ENCODE results near the gene CNST. TPM values are rescaled to one million over a fixed set of nuclear protein-coding genes. Genes with fewer than 3 reads are reported as not detected.
"Not testable (repeated sequence)": the region's sequence is repeated elsewhere in the genome, so short reads cannot be mapped to it uniquely, and the experiment has no call there.

The CNST gene
- total and polyA plus RNA-seq, 3 experiments from 2014 or later: 29.6 to 39.4 (median 31.3) TPM

- Mint-ChIP-seq H3K4me3 (no peak overlapping the region), H3K27ac (peak overlapping the region in 1 of 8 donors; percentile 35), H3K4me1 (peaks cover 0 to under 1% (median 0%) of the 10 kb centered on the region in 3 donors), H3K9me3 (no peaks in the 10 kb centered on the region), H3K36me3 (peaks cover 0 to 60% (median 13%) of the 10 kb centered on the region in 3 donors), H3K27me3 (no peaks in the 10 kb centered on the region)
- POLR2A ChIA-PET: no interaction called here
- Histone ChIP-seq H3K9me3 (ENCODE audit: low read length) (no peaks in the 10 kb centered on the region), H3K36me3 (ENCODE audit: insufficient read depth, low read length) (peaks cover 29% of the 10 kb centered on the region), H3K4me3 (ENCODE audit: low read length) (no peak overlapping the region), H3K4me1 (ENCODE audit: insufficient read depth, low read length) (no peaks in the 10 kb centered on the region), H3K27ac (ENCODE audit: low read depth, low read length) (no peak overlapping the region), H3K27me3 (ENCODE audit: insufficient read depth, low read length, poor library complexity, severe bottlenecking) (no peaks in the 10 kb centered on the region)
- DNase-seq: no peak
- CTCF ChIA-PET: no interaction called here
Observed at GRCh38 chr1:246632281-246633168, 66.3 kb downstream of the CNST start.

GRCh38 chr1:246634659-246635058, 68.4 kb downstream of the CNST start:
- DNase-seq; H3K27me3 Mint-ChIP-seq; CTCF ChIA-PET; H3K4me3 Mint-ChIP-seq; H3K9me3 ChIP-seq (ENCODE audit: low read length); H3K4me3 ChIP-seq (ENCODE audit: low read length); POLR2A ChIA-PET; H3K4me1 Mint-ChIP-seq; H3K27me3 ChIP-seq (ENCODE audit: insufficient read depth, low read length, poor library complexity, severe bottlenecking); H3K27ac Mint-ChIP-seq; H3K27ac ChIP-seq (ENCODE audit: low read depth, low read length); H3K9me3 Mint-ChIP-seq; H3K4me1 ChIP-seq (ENCODE audit: insufficient read depth, low read length): not testable (repeated sequence)
- H3K36me3 ChIP-seq (ENCODE audit: insufficient read depth, low read length): peaks cover 36% of the 10 kb centered on the region
- peaks cover 0 to 47% (median 11%) of the 10 kb centered on the region in 3 donors for H3K36me3 Mint-ChIP-seq

- ChIA-PET POLR2A (no interaction called here), CTCF (no interaction called here)
- Histone ChIP-seq H3K4me1 (ENCODE audit: insufficient read depth, low read length) (no peaks in the 10 kb centered on the region), H3K36me3 (ENCODE audit: insufficient read depth, low read length) (peaks cover 41% of the 10 kb centered on the region), H3K9me3 (ENCODE audit: low read length) (no peaks in the 10 kb centered on the region), H3K4me3 (ENCODE audit: low read length) (no peak overlapping the region), H3K27me3 (ENCODE audit: insufficient read depth, low read length, poor library complexity, severe bottlenecking) (no peaks in the 10 kb centered on the region), H3K27ac (ENCODE audit: low read depth, low read length) (no peak overlapping the region)
- Mint-ChIP-seq H3K4me1 (peaks cover 4 to 5% (median 4%) of the 10 kb centered on the region in 3 donors), H3K27me3 (no peaks in the 10 kb centered on the region), H3K27ac (no peak overlapping the region), H3K9me3 (peaks cover 0 to 2% (median 0%) of the 10 kb centered on the region in 5 donors), H3K4me3 (no peak overlapping the region), H3K36me3 (peaks cover 13 to 47% (median 17%) of the 10 kb centered on the region in 3 donors)
- DNase-seq: no peak
Observed at GRCh38 chr1:246638941-246639655, 72.8 kb downstream of the CNST start.

GRCh38 chr1:246639732-246640131, 73.5 kb downstream of the CNST start:
- peaks cover 0 to 2% (median 0%) of the 10 kb centered on the region in 5 donors for H3K9me3 Mint-ChIP-seq
- H3K4me1 ChIP-seq (ENCODE audit: insufficient read depth, low read length): no peaks in the 10 kb centered on the region
- H3K4me1 Mint-ChIP-seq: peaks cover 4 to 5% (median 4%) of the 10 kb centered on the region in 3 donors
- H3K4me3 ChIP-seq (ENCODE audit: low read length): no peak overlapping the region
- H3K27ac ChIP-seq (ENCODE audit: low read depth, low read length): no peak overlapping the region
- no peaks in the 10 kb centered on the region for H3K9me3 ChIP-seq (ENCODE audit: low read length)
- peak overlapping the region in 5 of 8 donors; percentile 14 to 77 (median 34) for H3K27ac Mint-ChIP-seq
- no peaks in the 10 kb centered on the region for H3K27me3 ChIP-seq (ENCODE audit: insufficient read depth, low read length, poor library complexity, severe bottlenecking)
- H3K4me3 Mint-ChIP-seq: peak overlapping the region in 1 of 7 donors; percentile 48
- ChIA-PET POLR2A (no interaction called here), CTCF (no interaction called here)
- H3K36me3 ChIP-seq (ENCODE audit: insufficient read depth, low read length): peaks cover 37% of the 10 kb centered on the region
- DNase-seq: no peak
- peaks cover 18 to 46% (median 19%) of the 10 kb centered on the region in 3 donors for H3K36me3 Mint-ChIP-seq
- no peaks in the 10 kb centered on the region for H3K27me3 Mint-ChIP-seq

GRCh38 chr1:246640747-246641146, 74.5 kb downstream of the CNST start:
- Mint-ChIP-seq H3K4me1 (peaks cover 4 to 5% (median 4%) of the 10 kb centered on the region in 3 donors), H3K27me3 (no peaks in the 10 kb centered on the region), H3K27ac (peak overlapping the region in 1 of 8 donors; percentile 26), H3K36me3 (peaks cover 18 to 44% (median 22%) of the 10 kb centered on the region in 3 donors), H3K9me3 (peaks cover 0 to 2% (median 0%) of the 10 kb centered on the region in 5 donors), H3K4me3 (no peak overlapping the region)
- Histone ChIP-seq H3K4me3 (ENCODE audit: low read length) (no peak overlapping the region), H3K4me1 (ENCODE audit: insufficient read depth, low read length) (no peaks in the 10 kb centered on the region), H3K27ac (ENCODE audit: low read depth, low read length) (no peak overlapping the region), H3K27me3 (ENCODE audit: insufficient read depth, low read length, poor library complexity, severe bottlenecking) (no peaks in the 10 kb centered on the region), H3K36me3 (ENCODE audit: insufficient read depth, low read length) (peaks cover 38% of the 10 kb centered on the region), H3K9me3 (ENCODE audit: low read length) (no peaks in the 10 kb centered on the region)
- ChIA-PET POLR2A (no interaction called here), CTCF (no interaction called here)
- no peak for DNase-seq

GRCh38 chr1:246641394-246641793, 75.1 kb downstream of the CNST start:
- H3K27ac ChIP-seq (ENCODE audit: low read depth, low read length): no peak overlapping the region
- H3K36me3 Mint-ChIP-seq: peaks cover 18 to 44% (median 22%) of the 10 kb centered on the region in 3 donors
- CTCF ChIA-PET: interaction anchor here (0.5 kb wide), 1 partner anchor 58 kb away, joined by 3 read pairs; no protein-coding TSS in a partner anchor
- H3K27me3 ChIP-seq (ENCODE audit: insufficient read depth, low read length, poor library complexity, severe bottlenecking): no peaks in the 10 kb centered on the region
- H3K27me3 Mint-ChIP-seq: no peaks in the 10 kb centered on the region
- no peak overlapping the region for H3K4me3 ChIP-seq (ENCODE audit: low read length)
- peaks cover 0 to 2% (median 0%) of the 10 kb centered on the region in 5 donors for H3K9me3 Mint-ChIP-seq
- H3K36me3 ChIP-seq (ENCODE audit: insufficient read depth, low read length): peaks cover 38% of the 10 kb centered on the region
- H3K27ac Mint-ChIP-seq: no peak overlapping the region
- peaks cover 4 to 5% (median 4%) of the 10 kb centered on the region in 3 donors for H3K4me1 Mint-ChIP-seq
- no peak overlapping the region for H3K4me3 Mint-ChIP-seq
- H3K4me1 ChIP-seq (ENCODE audit: insufficient read depth, low read length): no peaks in the 10 kb centered on the region
- POLR2A ChIA-PET: no interaction called here
- no peak for DNase-seq
- no peaks in the 10 kb centered on the region for H3K9me3 ChIP-seq (ENCODE audit: low read length)

GRCh38 chr1:246642719-246643118, 76.5 kb downstream of the CNST start:
- H3K27ac ChIP-seq (ENCODE audit: low read depth, low read length): no peak overlapping the region
- peaks cover 37% of the 10 kb centered on the region for H3K36me3 ChIP-seq (ENCODE audit: insufficient read depth, low read length)
- H3K9me3 ChIP-seq (ENCODE audit: low read length): no peaks in the 10 kb centered on the region
- ChIA-PET POLR2A (no interaction called here), CTCF (no interaction called here)
- no peaks in the 10 kb centered on the region for H3K4me1 ChIP-seq (ENCODE audit: insufficient read depth, low read length)
- H3K27me3 Mint-ChIP-seq: no peaks in the 10 kb centered on the region
- H3K27me3 ChIP-seq (ENCODE audit: insufficient read depth, low read length, poor library complexity, severe bottlenecking): no peaks in the 10 kb centered on the region
- H3K36me3 Mint-ChIP-seq: peaks cover 18 to 55% (median 22%) of the 10 kb centered on the region in 3 donors
- H3K4me3 Mint-ChIP-seq: no peak overlapping the region
- peaks cover 5 to 7% (median 7%) of the 10 kb centered on the region in 3 donors for H3K4me1 Mint-ChIP-seq
- peaks cover 0 to 2% (median 0%) of the 10 kb centered on the region in 5 donors for H3K9me3 Mint-ChIP-seq
- no peak overlapping the region for H3K27ac Mint-ChIP-seq
- no peak for DNase-seq
- H3K4me3 ChIP-seq (ENCODE audit: low read length): no peak overlapping the region

- Mint-ChIP-seq H3K27me3 (no peaks in the 10 kb centered on the region), H3K9me3 (peaks cover 0 to 2% (median 0%) of the 10 kb centered on the region in 5 donors), H3K4me1 (peaks cover 9 to 21% (median 13%) of the 10 kb centered on the region in 3 donors), H3K27ac (no peak overlapping the region), H3K4me3 (no peak overlapping the region), H3K36me3 (peaks cover 24 to 74% (median 28%) of the 10 kb centered on the region in 3 donors)
- CTCF ChIA-PET: no interaction called here
- H3K9me3 ChIP-seq (ENCODE audit: low read length): no peaks in the 10 kb centered on the region
- no peak for DNase-seq
- H3K27me3 ChIP-seq (ENCODE audit: insufficient read depth, low read length, poor library complexity, severe bottlenecking): no peaks in the 10 kb centered on the region
- no peak overlapping the region for H3K4me3 ChIP-seq (ENCODE audit: low read length)
- no peaks in the 10 kb centered on the region for H3K4me1 ChIP-seq (ENCODE audit: insufficient read depth, low read length)
- peaks cover 35% of the 10 kb centered on the region for H3K36me3 ChIP-seq (ENCODE audit: insufficient read depth, low read length)
- no peak overlapping the region for H3K27ac ChIP-seq (ENCODE audit: low read depth, low read length)
- POLR2A ChIA-PET: no interaction called here
Observed at GRCh38 chr1:246647113-246647512, 80.9 kb downstream of the CNST start.
